Panc1 (cell line): ENCODE measurements around the gene MOB1A.

ENCODE experiments used
- CTCF ChIP-seq: fragments of 450-650 bp; IDR thresholded peaks from 2 replicates; pipeline ENCODE4 v1.5.1; 2017; ENCODE audit warnings: mild to moderate bottlenecking
- REST ChIP-seq, 2 experiments: IDR thresholded peaks; 2 replicates each; pipeline ENCODE4 v1.6.1; 2011 to 2012; ENCODE audit warnings: low read depth in 2 of 2, control low read depth in 1 of 2, low read length in 1 of 2, mild to moderate bottlenecking in 1 of 2, moderate library complexity in 1 of 2; ENCODE audit not compliant: insufficient read depth in 1 of 2
- SIN3A ChIP-seq: IDR thresholded peaks from 2 replicates; pipeline ENCODE4 v1.6.1; 2012; ENCODE audit warnings: low read depth, mild to moderate bottlenecking, low read length, moderate library complexity, borderline replicate concordance; ENCODE audit not compliant: insufficient read depth

- TF ChIP-seq CTCF (no peak), SIN3A (no peak), REST (IDR thresholded peaks at IDR 0.05; ENCODE audit: insufficient read depth in 1 of 2, low read depth in 2 of 2, low read length in 1 of 2) (no peak)
Measured at GRCh38 chr2:74206180-74206688, 27.6 kb upstream of the MOB1A start.
